ENCODE measurements around the gene C6. TPM values are rescaled to one million over a fixed set of nuclear protein-coding genes. Genes with fewer than 3 reads are reported as not detected.

The C6 gene
- total and polyA plus RNA-seq, 2 of the 8 experiments (the other 6 are each of a cell fraction or from before 2014, with no cell fraction given): not detected

GRCh38 chr5:41161271-41161670 is 52.1 kb downstream of the C6 start (continued):
- TF ChIP-seq ATF2 (IDR thresholded peaks at IDR 0.05; ENCODE audit: low read length): no peak
- no peak for TF ChIP-seq ASH2L (IDR thresholded peaks at IDR 0.05; ENCODE audit: low read length)
- no peak for TF ChIP-seq CREB1 (IDR thresholded peaks at IDR 0.05)
- TF ChIP-seq E2F6 (IDR thresholded peaks at IDR 0.05): no peak
- no peak for TF ChIP-seq POLR2A (IDR thresholded peaks at IDR 0.05; ENCODE audit: control extremely low read depth in 1 of 2, low read depth in 2 of 2, low read length in 2 of 2)

Measured in H1 (cell line).